Caco-2 (cell line): ENCODE results near the gene NUDT3. TPM values are rescaled to one million over a fixed set of nuclear protein-coding genes. Genes with fewer than 3 reads are reported as not detected.
"Not testable (repeated sequence)": the region's sequence is repeated elsewhere in the genome, so short reads cannot be mapped to it uniquely, and the experiment has no call there.

ENCODE experiments used
- BruUV-seq: library from RNA; stranded (reverse); fragments of 400-500 nt; replicated peaks from 2 replicates; lab custom pipeline; 2021; lab: Mats Ljungman, UMichigan
- CTCF ChIA-PET: fragments of 300-600 bp; sonication (Branson Sonifier 250); formaldehyde crosslinking; loops from one replicate; lab custom pipeline; 2022; ENCODE audit warnings: antibody characterized with exemption; lab: Charles Lee
- POLR2A ChIA-PET: fragments of 300-600 bp; sonication (Branson Sonifier 250); formaldehyde crosslinking; loops from one replicate; lab custom pipeline; 2022; ENCODE audit warnings: antibody characterized with exemption; lab: Charles Lee
- DNase-seq, 2 experiments: peaks; one replicate each; pipeline versions ENCODE4 v3.0.0 to v3.0.0-alpha.2; 2020 to 2022
- H3K27me3 ChIP-seq: replicated peaks from 2 replicates; pipeline ENCODE4 v1.6.0; 2011; ENCODE audit warnings: low read length; ENCODE audit not compliant: control insufficient read depth, insufficient read depth
- H3K36me3 ChIP-seq: 2 replicates; pipeline ENCODE4 v1.5.1; 2011; ENCODE audit warnings: low read length; ENCODE audit not compliant: control insufficient read depth, insufficient read depth
- H3K4me1 ChIP-seq: fragments of 250-450 bp; sonication (Bioruptor Pico); 2 replicates; pipeline ENCODE4 v1.5.1; 2020; ENCODE audit warnings: mild to moderate bottlenecking
- H3K4me3 ChIP-seq: 2 replicates; pipeline ENCODE4 v1.5.1; 2011; ENCODE audit warnings: low read depth, mild to moderate bottlenecking, control low read depth, low read length
- H3K9me3 ChIP-seq: fragments of 250-450 bp; sonication (Bioruptor Pico); 2 replicates; pipeline ENCODE4 v1.5.1; 2020; ENCODE audit warnings: mild to moderate bottlenecking, moderate library complexity
- H3K27ac Mint-ChIP-seq: one replicate; pipeline ENCODE4 v1.8.0; 2022; ENCODE audit warnings: mixed read lengths; ENCODE audit not compliant: unreplicated experiment
- H3K27me3 Mint-ChIP-seq: one replicate; pipeline ENCODE4 v1.8.0; 2022; ENCODE audit warnings: mixed read lengths; ENCODE audit not compliant: insufficient read depth, unreplicated experiment
- H3K36me3 Mint-ChIP-seq: one replicate; pipeline ENCODE4 v1.8.0; 2022; ENCODE audit warnings: mild to moderate bottlenecking, mixed read lengths; ENCODE audit not compliant: insufficient read depth, unreplicated experiment
- H3K4me1 Mint-ChIP-seq: one replicate; pipeline ENCODE4 v1.8.0; 2022; ENCODE audit warnings: low read depth, mixed read lengths; ENCODE audit not compliant: unreplicated experiment
- H3K4me3 Mint-ChIP-seq: one replicate; pipeline ENCODE4 v1.8.0; 2022; ENCODE audit warnings: mild to moderate bottlenecking, moderate library complexity, mixed read lengths; ENCODE audit not compliant: unreplicated experiment
- H3K9me3 Mint-ChIP-seq: one replicate; pipeline ENCODE4 v1.8.0; 2022; ENCODE audit warnings: mixed read lengths; ENCODE audit not compliant: unreplicated experiment
- intact Hi-C: fragments of 100-400 bp; cut with micrococcal nuclease; formaldehyde crosslinking; loops from one replicate; pipeline ENCODE4 v1.10.0; 2022; ENCODE audit not compliant: unreplicated experiment
- total RNA-seq: library from RNA; stranded (reverse); gene quantifications from 2 replicates; pipeline ENCODE4 v1.2.3, GENCODE V29; 2022
- TF ChIP-seq, protein P1 (sequence below), 2 experiments: fragments of 200-600 bp in 1 of 2; IDR thresholded peaks; 1 replicate in 1 of 2; 2 replicates in 1 of 2; pipeline versions ENCODE4 v1.5.1 to v1.8.0; 2011 to 2022; ENCODE audit warnings: antibody characterized with exemption in 1 of 2, control low read depth in 1 of 2, inconsistent platforms in 1 of 2, low read depth in 1 of 2, low read length in 1 of 2, mild to moderate bottlenecking in 1 of 2, moderate library complexity in 1 of 2; ENCODE audit not compliant: insufficient read depth in 1 of 2, severe bottlenecking in 1 of 2, unreplicated experiment in 1 of 2

The NUDT3 gene
- total RNA-seq, 1 experiment from 2014 or later, result 22.9 TPM

DNA sequence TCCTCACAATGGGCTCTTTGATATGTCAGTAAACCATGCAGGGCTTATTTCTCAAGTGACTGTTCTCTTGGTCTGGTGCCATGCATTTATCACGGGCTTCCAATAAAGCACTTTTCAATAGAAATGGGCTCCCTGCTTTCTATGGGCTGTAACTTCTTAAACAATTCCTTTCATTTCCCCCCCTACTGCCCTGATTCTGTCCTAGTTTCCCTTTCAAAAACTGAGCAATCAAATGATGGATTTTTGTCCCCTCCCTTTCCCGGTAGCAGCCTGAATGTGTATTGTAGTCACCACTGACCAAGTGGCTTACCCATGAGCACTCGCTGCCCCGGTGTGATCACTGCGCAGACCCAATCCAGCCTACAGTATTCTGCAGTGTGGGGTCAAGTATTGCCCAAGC, 19.5 kb upstream of the NUDT3 start:
- POLR2A ChIA-PET, result no interaction called here

DNA sequence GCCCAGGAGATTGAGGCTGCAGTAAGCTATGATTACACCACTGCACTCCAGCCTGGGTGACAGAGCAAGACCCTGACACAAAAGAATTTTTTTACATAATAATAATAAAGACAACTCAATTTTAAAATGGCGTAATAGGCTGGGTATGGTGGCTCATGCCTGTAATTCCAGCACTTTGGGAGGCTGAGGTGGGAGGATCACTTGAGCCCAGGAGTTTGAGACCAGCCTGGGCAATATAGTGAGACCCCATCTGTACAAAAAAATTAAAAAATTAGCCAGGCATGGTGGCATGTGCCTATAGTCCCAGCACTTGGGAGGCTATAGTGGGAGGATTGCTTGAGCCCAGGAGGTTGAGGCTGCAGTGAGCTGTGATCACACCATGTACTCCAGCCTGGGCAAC, 15.4 kb upstream of the NUDT3 start:
- H3K4me1 ChIP-seq, H3K4me3 Mint-ChIP-seq, H3K27ac Mint-ChIP-seq, CTCF ChIA-PET, BruUV-seq, intact Hi-C loops, H3K4me3 ChIP-seq, H3K9me3 Mint-ChIP-seq, H3K9me3 ChIP-seq, POLR2A ChIA-PET, DNase-seq, H3K27me3 ChIP-seq, H3K36me3 ChIP-seq, H3K4me1 Mint-ChIP-seq, H3K27me3 Mint-ChIP-seq: not testable (repeated sequence)
- H3K36me3 Mint-ChIP-seq, result peaks cover 13% of the 10 kb centered on the region

More for the DNA sequence above, 19.5 kb upstream of the NUDT3 start:
- intact Hi-C loops, result no loop called here
- CTCF ChIA-PET, result no interaction called here
- peaks cover 38% of the 10 kb centered on the region for H3K36me3 Mint-ChIP-seq
- Histone ChIP-seq H3K9me3 (no peaks in the 10 kb centered on the region), H3K36me3 (0 out of 2 replicates have a peak, but pooled peaks cover 2% of the 10 kb centered on the region), H3K4me3 (no peak overlapping the region), H3K4me1 (peaks cover 5% of the 10 kb centered on the region), H3K27me3 (no peaks in the 10 kb centered on the region)
- H3K27me3 Mint-ChIP-seq, result no peaks in the 10 kb centered on the region
- no peak overlapping the region for H3K4me3 Mint-ChIP-seq
- no TSS peak for BruUV-seq
- no peaks in the 10 kb centered on the region for H3K4me1 Mint-ChIP-seq
- H3K27ac Mint-ChIP-seq, result no peak overlapping the region
- TF ChIP-seq, protein P1, sequence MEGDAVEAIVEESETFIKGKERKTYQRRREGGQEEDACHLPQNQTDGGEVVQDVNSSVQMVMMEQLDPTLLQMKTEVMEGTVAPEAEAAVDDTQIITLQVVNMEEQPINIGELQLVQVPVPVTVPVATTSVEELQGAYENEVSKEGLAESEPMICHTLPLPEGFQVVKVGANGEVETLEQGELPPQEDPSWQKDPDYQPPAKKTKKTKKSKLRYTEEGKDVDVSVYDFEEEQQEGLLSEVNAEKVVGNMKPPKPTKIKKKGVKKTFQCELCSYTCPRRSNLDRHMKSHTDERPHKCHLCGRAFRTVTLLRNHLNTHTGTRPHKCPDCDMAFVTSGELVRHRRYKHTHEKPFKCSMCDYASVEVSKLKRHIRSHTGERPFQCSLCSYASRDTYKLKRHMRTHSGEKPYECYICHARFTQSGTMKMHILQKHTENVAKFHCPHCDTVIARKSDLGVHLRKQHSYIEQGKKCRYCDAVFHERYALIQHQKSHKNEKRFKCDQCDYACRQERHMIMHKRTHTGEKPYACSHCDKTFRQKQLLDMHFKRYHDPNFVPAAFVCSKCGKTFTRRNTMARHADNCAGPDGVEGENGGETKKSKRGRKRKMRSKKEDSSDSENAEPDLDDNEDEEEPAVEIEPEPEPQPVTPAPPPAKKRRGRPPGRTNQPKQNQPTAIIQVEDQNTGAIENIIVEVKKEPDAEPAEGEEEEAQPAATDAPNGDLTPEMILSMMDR (IDR thresholded peaks at IDR 0.05; ENCODE audit: insufficient read depth in 1 of 2, low read depth in 1 of 2, low read length in 1 of 2, severe bottlenecking in 1 of 2, unreplicated experiment in 1 of 2), result no peak
- DNase-seq, result no peak
- no peaks in the 10 kb centered on the region for H3K9me3 Mint-ChIP-seq

DNA sequence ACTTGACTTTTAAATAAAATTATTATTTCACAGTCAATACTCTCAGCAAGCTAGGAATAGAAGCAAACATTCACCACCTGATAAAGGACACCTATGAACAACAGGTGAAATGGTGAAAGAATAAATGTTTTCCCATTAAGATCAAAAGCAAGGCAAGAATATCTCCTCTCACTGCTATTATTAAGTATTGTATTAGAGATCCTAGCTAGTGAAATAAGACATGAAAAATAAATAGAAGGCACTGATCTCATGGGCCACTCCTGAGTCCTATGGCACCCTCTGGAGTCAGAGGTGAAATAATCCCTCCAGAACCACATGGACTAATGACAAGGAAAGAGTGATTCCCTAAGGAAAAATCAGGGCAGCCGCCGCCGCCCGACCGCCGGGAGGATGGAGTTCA, 4.0 kb upstream of the NUDT3 start:
- H3K27me3 Mint-ChIP-seq, result no peaks in the 10 kb centered on the region
- DNase-seq, result no peak
- H3K4me3 Mint-ChIP-seq, result no peak overlapping the region
- H3K4me1 Mint-ChIP-seq, result no peaks in the 10 kb centered on the region
- Histone ChIP-seq H3K4me3 (no peak overlapping the region), H3K27me3 (no peaks in the 10 kb centered on the region), H3K36me3 (no peaks in the 10 kb centered on the region), H3K4me1 (no peaks in the 10 kb centered on the region), H3K9me3 (0 out of 2 replicates have a peak, but pooled peaks cover 8% of the 10 kb centered on the region)
- H3K9me3 Mint-ChIP-seq, result no peaks in the 10 kb centered on the region
- ChIA-PET CTCF (no interaction called here), POLR2A (no interaction called here)
- no peaks in the 10 kb centered on the region for H3K36me3 Mint-ChIP-seq
- TF ChIP-seq, protein P1 (IDR thresholded peaks at IDR 0.05; ENCODE audit: insufficient read depth in 1 of 2, low read depth in 1 of 2, low read length in 1 of 2, severe bottlenecking in 1 of 2, unreplicated experiment in 1 of 2), result no peak
- no peak overlapping the region for H3K27ac Mint-ChIP-seq
- no TSS peak for BruUV-seq
- intact Hi-C loops, result no loop called here

DNA sequence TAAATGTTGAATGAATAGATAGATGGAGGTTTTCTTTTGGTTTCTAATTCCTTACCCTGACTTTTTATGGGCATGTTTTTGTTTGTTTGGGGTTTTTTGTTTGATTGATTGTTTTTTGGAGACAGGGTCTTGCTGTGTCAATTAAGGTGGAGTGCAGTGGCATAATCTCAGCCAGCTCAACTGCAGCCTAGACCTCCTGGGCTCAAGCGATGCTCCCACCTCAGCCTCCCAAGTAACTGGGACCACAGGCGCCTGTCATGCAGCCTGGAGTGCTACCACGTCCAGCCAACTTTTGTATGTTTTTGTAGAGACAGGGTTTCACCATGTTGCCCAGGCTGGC, 1.5 kb upstream of the NUDT3 start:
- H3K27ac Mint-ChIP-seq, result no peak overlapping the region
- intact Hi-C loops, result loop anchor here (2.0 kb wide), 3 partner anchors 21 to 145 kb away; partner anchors contain the start of gene SMIM29
- no peaks in the 10 kb centered on the region for H3K9me3 Mint-ChIP-seq
- POLR2A ChIA-PET, result no interaction called here
- no peaks in the 10 kb centered on the region for H3K36me3 ChIP-seq
- no peaks in the 10 kb centered on the region for H3K4me1 Mint-ChIP-seq
- no peak overlapping the region for H3K4me3 ChIP-seq
- TF ChIP-seq, protein P1 (IDR thresholded peaks at IDR 0.05; ENCODE audit: insufficient read depth in 1 of 2, low read depth in 1 of 2, low read length in 1 of 2, severe bottlenecking in 1 of 2, unreplicated experiment in 1 of 2), result no peak
- H3K9me3 ChIP-seq, result 0 out of 2 replicates have a peak, but pooled peaks cover 8% of the 10 kb centered on the region
- no peaks in the 10 kb centered on the region for H3K4me1 ChIP-seq
- no peaks in the 10 kb centered on the region for H3K27me3 Mint-ChIP-seq
- no peak for DNase-seq
- H3K4me3 Mint-ChIP-seq, result no peak overlapping the region
- H3K27me3 ChIP-seq, result no peaks in the 10 kb centered on the region
- CTCF ChIA-PET, result no interaction called here
- BruUV-seq, result no TSS peak
- H3K36me3 Mint-ChIP-seq, result no peaks in the 10 kb centered on the region
